Measurements from ENCODE around the gene LIME1.

The LIME1 gene, protein sequence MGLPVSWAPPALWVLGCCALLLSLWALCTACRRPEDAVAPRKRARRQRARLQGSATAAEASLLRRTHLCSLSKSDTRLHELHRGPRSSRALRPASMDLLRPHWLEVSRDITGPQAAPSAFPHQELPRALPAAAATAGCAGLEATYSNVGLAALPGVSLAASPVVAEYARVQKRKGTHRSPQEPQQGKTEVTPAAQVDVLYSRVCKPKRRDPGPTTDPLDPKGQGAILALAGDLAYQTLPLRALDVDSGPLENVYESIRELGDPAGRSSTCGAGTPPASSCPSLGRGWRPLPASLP

DNA sequence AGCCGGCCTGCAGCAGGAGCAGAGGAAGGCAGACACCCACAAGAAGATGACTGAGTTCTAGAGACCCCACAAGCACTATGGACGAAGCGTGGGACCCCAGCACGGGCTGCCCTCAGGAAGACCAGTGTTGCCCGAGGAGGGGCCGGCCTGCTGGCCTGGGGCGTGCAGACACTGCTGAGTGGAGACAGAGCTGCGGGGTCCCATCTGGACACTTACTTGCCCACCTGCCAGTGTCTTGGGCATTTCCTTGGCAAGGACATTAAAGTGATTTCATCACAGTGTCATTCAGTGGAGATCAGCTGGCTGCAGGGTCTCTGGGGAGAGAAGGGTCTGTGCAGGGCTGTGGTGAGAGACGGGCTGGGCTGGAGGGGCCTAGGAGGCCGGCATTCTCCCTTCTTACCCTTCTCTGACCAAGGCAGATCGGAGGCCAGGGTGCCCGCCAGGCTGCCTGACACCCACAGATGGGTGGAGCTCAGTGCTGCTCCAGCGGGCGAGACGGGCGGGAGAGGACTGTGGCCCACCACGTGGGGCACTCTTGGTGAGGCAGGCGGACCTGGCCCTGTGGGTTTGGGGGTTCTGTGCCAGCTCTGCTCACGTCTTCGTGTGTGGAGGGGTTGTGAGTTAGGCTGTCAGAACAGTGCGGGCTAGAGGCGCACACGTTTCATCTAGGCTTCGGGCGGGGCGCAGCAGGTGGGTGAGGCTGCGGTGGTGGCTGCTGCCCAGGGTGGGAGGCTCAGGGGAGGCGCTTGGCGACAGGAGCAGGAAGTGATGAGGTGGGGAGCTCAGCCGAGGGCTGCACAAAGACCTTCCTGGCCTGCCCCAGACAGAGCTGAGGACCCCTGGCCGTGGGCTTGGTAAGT, at the start of gene LIME1:
Gene LIME1 (plus strand): TSS at position 806 of the 860 bp plus-strand sequence. CDS start 886 bp downstream, outside the sequence.
- DNase-seq, result no peak

DNA sequence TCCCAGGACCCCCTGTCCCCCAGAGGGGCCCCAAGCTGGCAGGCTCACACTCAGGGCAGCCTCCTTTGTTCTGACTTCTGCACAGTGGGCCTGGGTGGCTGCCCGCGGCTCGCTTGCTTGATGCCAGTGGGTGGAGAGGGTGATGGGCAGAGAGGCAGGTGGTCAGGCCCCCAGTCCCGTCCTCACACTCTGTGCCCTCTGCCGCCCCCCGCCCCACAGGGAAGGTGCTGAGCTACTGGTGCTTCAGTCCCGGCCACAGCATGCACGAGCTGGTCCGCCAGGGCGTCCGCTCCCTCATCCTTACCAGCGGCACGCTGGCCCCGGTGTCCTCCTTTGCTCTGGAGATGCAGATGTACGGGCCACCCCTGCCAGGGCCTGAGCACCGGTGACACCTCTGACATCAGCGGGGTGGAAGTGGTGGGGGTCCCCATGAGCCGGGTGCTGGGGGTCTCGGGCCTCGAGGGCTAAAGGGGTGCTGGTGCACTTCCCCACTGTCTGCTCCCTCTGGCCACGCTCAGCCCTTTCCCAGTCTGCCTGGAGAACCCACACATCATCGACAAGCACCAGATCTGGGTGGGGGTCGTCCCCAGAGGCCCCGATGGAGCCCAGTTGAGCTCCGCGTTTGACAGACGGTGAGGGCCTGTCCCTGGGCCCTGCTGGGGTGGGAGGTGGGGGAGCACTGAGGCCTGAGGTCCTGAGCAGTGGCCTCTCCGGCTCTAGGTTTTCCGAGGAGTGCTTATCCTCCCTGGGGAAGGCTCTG, 48.9 kb upstream of the LIME1 start:
- DNase-seq, result no peak

DNA sequence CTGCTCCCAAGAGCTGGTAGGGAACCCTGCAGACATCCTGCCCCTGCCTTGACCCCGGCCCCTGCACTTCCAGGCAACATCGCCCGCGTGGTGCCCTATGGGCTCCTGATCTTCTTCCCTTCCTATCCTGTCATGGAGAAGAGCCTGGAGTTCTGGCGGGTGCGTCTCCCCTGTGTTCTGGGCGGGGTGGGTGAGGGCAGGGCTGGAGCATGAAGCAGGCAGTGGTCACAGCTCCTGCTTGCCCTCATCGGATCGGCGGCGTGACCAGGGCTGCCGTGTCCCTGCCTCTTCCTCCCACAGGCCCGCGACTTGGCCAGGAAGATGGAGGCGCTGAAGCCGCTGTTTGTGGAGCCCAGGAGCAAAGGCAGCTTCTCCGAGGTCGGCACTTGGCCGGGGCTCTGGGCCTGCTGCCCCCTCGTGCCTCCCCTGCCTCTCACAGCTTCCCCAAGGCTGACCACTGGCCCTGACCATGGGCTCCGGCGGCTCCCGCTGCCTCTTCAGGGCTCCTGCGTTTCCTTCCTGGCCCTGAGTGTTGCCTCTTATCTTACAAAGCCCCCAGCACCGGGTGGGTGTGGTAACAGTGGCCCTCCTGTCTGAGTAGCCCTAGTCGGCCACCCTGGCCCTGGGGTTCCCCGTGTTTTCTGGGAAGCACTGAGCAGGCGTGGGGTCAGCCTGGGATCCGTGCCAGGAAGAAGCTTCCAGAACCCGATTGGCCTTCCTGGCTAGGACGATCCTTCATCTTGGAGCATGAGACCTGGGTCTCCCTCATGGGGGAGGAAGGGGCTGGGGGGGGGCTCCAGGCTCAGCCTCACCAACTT, 48.0 kb upstream of the LIME1 start:
- DNase-seq, result no peak

DNA sequence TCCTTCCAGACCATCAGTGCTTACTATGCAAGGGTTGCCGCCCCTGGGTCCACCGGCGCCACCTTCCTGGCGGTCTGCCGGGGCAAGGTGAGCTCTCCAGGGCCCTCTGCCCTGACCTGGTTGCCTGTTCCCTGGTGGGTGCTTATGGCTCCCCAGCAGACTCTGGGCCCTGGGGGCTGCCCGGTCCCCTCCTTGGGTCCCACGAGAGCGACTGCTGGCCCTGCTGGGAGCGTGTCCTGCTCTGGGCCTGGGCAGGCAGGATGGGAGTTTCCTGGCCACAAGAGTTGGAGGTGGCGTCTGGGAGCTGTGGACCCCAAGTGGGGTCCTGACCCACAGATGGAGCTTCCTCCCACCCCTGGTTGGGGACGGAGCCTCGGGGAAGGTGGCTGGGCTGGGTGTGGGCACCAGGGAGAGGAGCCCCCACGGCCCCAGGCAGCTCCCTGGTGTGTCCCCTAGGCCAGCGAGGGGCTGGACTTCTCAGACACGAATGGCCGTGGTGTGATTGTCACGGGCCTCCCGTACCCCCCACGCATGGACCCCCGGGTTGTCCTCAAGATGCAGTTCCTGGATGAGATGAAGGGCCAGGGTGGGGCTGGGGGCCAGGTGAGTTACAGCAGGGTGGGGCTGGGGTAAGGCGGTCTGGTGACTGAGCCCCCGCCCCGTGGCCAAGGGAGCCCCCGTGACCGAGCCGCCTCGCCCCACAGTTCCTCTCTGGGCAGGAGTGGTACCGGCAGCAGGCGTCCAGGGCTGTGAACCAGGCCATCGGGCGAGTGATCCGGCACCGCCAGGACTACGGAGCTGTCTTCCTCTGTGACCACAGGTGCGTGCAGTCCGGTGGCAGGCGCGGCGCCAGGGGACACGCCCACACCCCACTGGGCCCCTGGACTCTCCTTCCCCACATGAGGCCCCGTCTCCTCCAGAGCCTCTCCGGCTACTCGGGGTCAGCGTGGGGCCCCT, 47.1 kb upstream of the LIME1 start:
- DNase-seq, result no peak

DNA sequence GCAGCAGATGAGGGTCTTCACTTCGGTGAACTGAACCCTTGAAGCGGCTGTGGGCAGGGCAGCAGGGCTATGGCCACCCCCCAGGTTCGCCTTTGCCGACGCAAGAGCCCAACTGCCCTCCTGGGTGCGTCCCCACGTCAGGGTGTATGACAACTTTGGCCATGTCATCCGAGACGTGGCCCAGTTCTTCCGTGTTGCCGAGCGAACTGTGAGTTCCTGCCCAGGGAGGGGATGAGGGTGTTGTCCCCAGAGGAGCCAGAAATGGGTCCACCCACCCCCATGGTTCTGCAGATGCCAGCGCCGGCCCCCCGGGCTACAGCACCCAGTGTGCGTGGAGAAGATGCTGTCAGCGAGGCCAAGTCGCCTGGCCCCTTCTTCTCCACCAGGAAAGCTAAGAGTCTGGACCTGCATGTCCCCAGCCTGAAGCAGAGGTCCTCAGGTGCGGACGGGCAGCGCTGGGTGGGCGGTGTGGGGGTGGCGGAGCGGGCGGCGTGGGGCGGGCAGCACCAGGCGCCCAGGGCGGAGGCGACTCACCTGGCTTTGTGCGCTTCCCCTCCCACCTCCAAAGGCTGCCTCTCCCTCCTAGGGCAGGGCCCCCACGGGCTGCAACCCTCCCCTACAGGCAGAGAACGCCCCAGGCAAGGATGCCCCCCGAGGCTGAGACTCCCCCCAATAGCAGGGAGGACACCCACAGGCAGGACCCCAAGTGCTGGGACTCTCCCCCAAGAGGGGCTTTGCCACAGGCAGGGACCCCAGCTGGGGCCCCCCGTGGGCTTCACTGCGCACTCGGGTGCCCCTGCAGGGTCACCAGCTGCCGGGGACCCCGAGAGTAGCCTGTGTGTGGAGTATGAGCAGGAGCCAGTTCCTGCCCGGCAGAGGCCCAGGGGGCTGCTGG, 46.2 kb upstream of the LIME1 start:
- no peak for DNase-seq

DNA sequence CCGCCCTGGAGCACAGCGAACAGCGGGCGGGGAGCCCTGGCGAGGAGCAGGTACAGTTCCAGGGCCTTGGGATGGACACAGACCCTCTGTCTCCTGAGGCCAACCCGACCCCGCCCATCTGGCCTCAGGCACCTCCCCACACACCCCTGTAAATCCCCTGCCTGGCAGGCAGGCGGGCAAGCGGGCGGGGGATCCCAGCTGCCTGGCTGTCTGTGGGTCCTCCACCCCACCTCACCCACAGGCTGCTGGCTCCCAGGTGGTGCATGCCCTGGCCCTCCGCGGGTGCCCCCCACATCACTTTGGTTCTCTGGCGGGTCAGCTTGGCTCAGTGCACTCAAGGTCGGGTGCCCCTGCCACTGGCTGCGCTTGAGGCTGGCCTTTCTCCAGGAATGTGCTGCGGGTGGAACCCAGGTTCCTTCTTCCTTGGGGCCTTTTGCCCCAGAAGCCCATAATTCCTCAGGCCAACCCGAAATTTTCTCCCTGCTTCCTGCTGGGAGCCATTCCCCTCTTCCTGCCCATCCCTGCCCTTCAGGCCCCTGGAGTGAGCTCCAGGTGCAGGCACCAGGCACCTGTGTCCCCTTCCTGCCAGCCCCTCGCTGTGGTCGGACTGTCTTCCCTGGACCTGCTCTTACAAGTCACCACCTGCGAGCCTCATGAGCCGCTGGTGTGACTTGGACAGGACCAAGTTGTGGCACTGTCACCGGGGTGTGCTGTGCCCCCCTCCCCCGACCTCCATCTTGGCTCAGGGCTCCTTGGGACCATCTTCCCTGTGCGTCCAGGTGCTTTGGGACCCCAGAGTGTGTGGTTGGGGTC, 45.4 kb upstream of the LIME1 start:
- no peak for DNase-seq

DNA sequence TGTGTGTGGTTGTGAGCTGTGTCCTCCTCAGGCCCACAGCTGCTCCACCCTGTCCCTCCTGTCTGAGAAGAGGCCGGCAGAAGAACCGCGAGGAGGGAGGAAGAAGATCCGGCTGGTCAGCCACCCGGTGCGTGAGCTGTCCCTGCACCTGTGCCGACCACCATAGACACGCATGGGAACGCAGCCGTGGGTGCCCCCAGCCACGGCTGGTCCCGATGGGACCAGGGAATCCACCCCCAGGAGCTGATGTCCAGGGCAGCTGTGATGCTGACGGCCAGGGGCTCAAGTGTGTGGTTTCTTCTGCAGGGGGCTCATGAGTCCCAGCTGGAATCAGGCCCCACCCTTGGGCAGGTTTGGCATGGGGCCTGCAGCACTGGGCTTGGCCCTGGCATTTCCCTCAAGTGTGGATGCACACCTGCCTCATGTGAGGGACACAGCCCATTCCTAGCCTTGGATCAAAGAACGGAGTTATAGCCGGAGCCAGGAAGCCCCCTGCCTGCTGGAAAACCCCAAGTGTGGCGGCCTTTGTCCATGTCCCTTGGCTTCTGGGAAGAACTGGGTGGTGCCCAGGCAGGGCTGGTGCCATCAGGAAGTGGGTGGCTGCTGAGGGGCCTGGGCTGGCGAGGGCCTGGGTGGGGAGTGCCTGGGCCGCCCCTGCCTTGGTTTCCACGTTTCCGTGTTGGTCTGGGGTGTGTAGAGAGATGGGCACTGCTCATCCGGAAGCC, 44.6 kb upstream of the LIME1 start:
- no peak for DNase-seq

DNA sequence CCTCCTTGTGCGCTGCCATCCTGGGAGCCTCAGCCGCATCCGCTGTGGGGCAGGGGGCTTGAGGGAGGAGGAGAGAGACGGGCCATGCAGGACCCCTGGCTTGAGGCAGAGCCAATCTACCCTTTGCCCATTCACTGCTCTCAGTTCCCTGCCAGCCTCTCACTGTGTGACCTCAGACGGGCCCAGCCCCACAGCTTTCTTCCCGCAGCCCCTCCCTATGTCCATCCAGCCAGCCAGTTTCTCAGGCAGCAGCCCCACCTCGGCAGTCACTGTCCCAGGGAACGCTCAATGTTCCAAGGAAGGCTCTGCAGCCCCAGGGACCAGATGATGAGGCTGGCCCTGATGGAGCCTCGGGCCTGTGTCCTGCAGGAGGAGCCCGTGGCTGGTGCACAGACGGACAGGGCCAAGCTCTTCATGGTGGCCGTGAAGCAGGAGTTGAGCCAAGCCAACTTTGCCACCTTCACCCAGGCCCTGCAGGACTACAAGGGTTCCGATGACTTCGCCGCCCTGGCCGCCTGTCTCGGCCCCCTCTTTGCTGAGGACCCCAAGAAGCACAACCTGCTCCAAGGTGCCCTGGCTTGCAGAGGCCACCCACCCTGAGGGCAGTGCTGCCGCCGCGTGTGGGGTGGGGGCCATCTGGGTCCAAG, 43.9 kb upstream of the LIME1 start:
- no peak for DNase-seq

DNA sequence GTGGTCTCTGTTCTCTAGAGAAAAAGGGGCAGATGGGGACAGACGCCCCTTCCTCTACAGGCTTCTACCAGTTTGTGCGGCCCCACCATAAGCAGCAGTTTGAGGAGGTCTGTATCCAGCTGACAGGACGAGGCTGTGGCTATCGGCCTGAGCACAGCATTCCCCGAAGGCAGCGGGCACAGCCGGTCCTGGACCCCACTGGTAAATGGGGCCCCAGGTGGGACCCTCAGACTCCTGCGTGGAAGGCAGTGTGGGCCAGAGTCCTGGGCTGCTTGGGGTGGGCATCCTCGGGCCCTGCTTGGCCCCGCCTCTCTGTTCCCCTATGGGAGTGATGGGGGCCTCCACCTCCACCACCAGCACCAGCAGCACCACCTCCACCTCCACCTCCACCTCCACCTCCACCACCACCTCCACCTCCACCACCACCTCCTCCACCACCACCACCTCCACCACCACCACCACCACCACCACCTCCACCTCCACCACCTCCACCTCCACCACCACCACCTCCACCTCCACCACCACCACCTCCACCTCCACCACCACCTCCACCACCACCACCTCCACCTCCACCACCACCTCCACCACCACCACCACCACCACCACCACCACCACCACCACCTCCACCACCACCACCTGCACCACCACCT, 43.3 kb upstream of the LIME1 start:
- no peak for DNase-seq

DNA sequence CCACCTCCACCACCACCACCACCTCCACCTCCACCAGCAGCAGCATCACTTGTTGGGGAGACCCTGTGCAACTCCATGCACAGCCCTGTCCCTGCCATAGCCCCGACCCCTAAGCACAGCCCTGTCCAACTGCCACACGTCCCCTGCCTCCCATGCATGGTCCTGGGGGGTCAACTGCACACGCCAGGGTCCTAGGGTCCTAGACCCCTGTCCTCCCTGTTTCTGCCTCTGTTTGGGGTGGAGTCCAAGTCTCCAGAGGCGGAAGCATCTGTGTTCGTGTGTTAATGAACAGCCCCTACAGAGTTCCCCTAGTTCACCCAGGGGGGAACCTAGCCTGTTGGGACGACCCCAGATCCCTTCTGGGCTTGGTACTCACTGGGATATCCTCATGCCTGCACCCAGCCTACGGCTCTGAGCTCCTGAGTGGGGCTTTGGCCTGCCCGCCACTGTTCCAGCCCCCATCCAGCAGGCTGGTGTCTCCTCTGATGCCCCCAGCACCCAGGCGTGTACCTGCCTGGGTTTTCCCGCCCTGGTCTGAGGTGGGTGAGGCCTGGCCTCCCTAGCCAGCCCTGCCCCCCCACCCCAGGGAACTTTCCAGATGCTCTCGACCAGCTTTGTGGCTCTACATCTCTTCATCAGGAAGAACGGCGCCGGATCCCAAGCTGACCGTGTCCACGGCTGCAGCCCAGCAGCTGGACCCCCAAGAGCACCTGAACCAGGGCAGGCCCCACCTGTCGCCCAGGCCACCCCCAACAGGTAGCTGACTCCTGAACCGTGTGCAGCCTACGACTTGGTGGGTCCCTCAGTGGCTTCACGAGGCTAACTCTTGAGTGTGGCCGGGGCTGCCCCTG, 42.5 kb upstream of the LIME1 start:
- no peak for DNase-seq

DNA sequence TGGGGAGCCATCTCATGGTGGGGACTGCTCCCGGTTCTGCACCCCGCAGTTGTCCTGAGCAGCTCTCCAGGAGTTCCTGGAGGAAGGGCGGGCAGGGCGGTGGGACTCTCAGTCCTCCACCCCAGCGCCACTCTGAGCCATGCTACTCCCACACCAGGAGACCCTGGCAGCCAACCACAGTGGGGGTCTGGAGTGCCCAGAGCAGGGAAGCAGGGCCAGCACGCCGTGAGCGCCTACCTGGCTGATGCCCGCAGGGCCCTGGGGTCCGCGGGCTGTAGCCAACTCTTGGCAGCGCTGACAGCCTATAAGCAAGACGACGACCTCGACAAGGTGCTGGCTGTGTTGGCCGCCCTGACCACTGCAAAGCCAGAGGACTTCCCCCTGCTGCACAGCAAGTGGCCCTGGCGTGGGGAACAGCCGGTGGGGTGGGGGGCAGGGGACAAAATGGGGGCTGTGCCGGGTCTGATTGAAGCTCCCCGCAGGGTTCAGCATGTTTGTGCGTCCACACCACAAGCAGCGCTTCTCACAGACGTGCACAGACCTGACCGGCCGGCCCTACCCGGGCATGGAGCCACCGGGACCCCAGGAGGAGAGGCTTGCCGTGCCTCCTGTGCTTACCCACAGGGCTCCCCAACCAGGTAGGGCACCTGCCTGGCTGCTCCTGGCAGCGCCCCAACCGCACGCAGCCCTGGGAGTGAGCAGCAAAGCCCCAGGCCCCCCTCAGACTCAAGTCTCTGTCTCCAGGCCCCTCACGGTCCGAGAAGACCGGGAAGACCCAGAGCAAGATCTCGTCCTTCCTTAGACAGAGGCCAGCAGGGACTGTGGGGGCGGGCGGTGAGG, 41.7 kb upstream of the LIME1 start:
- DNase-seq, result no peak

DNA sequence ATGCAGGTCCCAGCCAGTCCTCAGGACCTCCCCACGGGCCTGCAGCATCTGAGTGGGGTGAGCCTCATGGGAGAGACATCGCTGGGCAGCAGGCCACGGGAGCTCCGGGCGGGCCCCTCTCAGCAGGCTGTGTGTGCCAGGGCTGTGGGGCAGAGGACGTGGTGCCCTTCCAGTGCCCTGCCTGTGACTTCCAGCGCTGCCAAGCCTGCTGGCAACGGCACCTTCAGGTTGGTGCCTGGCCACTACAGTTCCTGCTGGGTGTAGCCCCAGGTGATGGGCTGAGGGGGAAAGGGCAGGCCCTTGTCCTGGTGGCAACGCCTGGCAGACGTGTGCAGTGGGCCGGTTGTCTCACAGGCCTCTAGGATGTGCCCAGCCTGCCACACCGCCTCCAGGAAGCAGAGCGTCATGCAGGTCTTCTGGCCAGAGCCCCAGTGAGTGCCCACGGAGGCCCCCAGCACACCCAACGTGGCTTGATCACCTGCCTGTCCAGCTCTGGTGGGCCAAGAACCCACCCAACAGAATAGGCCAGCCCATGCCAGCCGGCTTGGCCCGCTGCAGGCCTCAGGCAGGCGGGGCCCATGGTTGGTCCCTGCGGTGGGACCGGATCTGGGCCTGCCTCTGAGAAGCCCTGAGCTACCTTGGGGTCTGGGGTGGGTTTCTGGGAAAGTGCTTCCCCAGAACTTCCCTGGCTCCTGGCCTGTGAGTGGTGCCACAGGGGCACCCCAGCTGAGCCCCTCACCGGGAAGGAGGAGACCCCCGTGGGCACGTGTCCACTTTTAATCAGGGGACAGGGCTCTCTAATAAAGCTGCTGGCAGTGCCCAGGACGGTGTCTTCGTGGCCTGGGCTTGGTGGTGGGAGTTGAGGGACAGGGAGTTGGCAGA, 40.8 kb upstream of the LIME1 start:
- no peak for DNase-seq

DNA sequence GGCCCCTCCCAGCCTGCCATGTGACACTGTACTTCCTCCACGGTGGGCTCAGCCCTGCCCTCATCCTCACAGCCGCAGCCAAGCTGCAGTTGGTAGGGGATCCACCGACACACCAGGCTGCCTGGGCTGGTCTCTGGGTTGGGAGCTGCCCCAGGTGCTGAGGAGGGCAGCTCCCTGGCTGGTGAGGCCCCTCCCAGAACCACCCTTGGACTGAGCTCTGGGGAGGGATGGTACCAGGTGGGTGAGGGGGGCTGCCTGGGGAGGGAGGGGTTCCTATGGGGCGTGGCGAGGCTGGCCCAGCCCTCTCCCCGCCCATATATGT, 40.2 kb upstream of the LIME1 start:
- no peak for DNase-seq

DNA sequence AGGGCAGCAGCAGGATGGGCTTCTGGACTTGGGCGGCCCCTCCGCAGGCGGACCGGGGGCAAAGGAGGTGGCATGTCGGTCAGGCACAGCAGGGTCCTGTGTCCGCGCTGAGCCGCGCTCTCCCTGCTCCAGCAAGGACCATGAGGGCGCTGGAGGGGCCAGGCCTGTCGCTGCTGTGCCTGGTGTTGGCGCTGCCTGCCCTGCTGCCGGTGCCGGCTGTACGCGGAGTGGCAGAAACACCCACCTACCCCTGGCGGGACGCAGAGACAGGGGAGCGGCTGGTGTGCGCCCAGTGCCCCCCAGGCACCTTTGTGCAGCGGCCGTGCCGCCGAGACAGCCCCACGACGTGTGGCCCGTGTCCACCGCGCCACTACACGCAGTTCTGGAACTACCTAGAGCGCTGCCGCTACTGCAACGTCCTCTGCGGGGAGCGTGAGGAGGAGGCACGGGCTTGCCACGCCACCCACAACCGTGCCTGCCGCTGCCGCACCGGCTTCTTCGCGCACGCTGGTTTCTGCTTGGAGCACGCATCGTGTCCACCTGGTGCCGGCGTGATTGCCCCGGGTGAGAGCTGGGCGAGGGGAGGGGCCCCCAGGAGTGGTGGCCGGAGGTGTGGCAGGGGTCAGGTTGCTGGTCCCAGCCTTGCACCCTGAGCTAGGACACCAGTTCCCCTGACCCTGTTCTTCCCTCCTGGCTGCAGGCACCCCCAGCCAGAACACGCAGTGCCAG, 39.7 kb upstream of the LIME1 start, which contains the start of gene TNFRSF6B:
Gene TNFRSF6B (plus strand): TSS at position 25 of the 729 bp plus-strand sequence. CDS start 116 bp downstream, at position 141.
- no peak for DNase-seq

Data from NCI-H524 (cell line).